Left ventricle myocardium inferior (tissue), 1 donor: Measurements from ENCODE around the gene FKBP11. TPM values are rescaled to one million over a fixed set of nuclear protein-coding genes. Genes with fewer than 3 reads are reported as not detected.

ENCODE experiments used
- DNase-seq: peaks from one replicate; pipeline ENCODE4 v3.0.0-alpha.2; 2020
- H3K27ac ChIP-seq: fragments of 200-600 bp; replicated peaks from 2 replicates; pipeline ENCODE4 v1.8.0; 2021
- H3K27me3 ChIP-seq: fragments of 200-600 bp; 2 replicates; pipeline ENCODE4 v1.8.0; 2021; ENCODE audit warnings: low read depth
- H3K36me3 ChIP-seq: fragments of 200-600 bp; 2 replicates; pipeline ENCODE4 v1.8.0; 2021
- H3K4me1 ChIP-seq: fragments of 200-600 bp; 2 replicates; pipeline ENCODE4 v1.8.0; 2021
- H3K4me3 ChIP-seq: fragments of 200-600 bp; 2 replicates; pipeline ENCODE4 v1.8.0; 2021; ENCODE audit warnings: mild to moderate bottlenecking, moderate library complexity
- H3K9me3 ChIP-seq: fragments of 200-600 bp; replicated peaks from 2 replicates; pipeline ENCODE4 v1.8.0; 2021
- CTCF ChIP-seq: fragments of 200-600 bp; IDR thresholded peaks from 2 replicates; pipeline ENCODE4 v1.8.0; 2021; ENCODE audit warnings: antibody characterized with exemption, mild to moderate bottlenecking, borderline replicate concordance
- intact Hi-C: fragments of 100-400 bp; cut with micrococcal nuclease; formaldehyde crosslinking; loops from one replicate; pipeline ENCODE4 v1.11.0; 2022
- total RNA-seq: library from RNA; stranded (reverse); fragmentation: NEBNext Ultra II Directional; extraction: Animal tissue kit (Norgen Biotek cat#: 25700); gene quantifications from one replicate; pipeline ENCODE4 v1.2.1, GENCODE V29; 2021
- donor health status: DM: no; HTN: yes; CAD: no; lungs with severe emphysema.

FKBP11 gene
- total RNA-seq, 1 donor from 2014 or later, result 4.3 TPM

GRCh38 chr12:48932878-48933277 is 7.6 kb upstream of the FKBP11 start:
- H3K36me3 ChIP-seq, result peaks cover 58% of the 10 kb centered on the region
- intact Hi-C loops, result no loop called here
- no peak overlapping the region for H3K27ac ChIP-seq

GRCh38 chr12:48930475-48930874 is 5.2 kb upstream of the FKBP11 start:
- Histone ChIP-seq H3K4me3 (no peak overlapping the region), H3K36me3 (peaks cover 42% of the 10 kb centered on the region), H3K27ac (no peak overlapping the region), H3K4me1 (peaks cover 4% of the 10 kb centered on the region), H3K9me3 (no peaks in the 10 kb centered on the region), H3K27me3 (no peaks in the 10 kb centered on the region)
- intact Hi-C loops, result no loop called here
- no peak for TF ChIP-seq CTCF
- DNase-seq, result no peak

More at GRCh38 chr12:48932878-48933277, 7.6 kb upstream of the FKBP11 start:
- no peaks in the 10 kb centered on the region for H3K27me3 ChIP-seq
- no peak overlapping the region for H3K4me3 ChIP-seq
- DNase-seq, result no peak
- no peaks in the 10 kb centered on the region for H3K9me3 ChIP-seq
- no peaks in the 10 kb centered on the region for H3K4me1 ChIP-seq
- TF ChIP-seq CTCF, result no peak

GRCh38 chr12:48929551-48929950 is 4.3 kb upstream of the FKBP11 start:
- intact Hi-C loops, result no loop called here
- peaks cover 36% of the 10 kb centered on the region for H3K36me3 ChIP-seq

GRCh38 chr12:48927261-48927660 is 2.0 kb upstream of the FKBP11 start:
- TF ChIP-seq CTCF, result no peak
- peaks cover 20% of the 10 kb centered on the region for H3K36me3 ChIP-seq
- H3K4me3 ChIP-seq, result no peak overlapping the region
- H3K27me3 ChIP-seq, result no peaks in the 10 kb centered on the region
- intact Hi-C loops, result no loop called here
- no peak for DNase-seq
- H3K4me1 ChIP-seq, result peaks cover 17% of the 10 kb centered on the region
- no peaks in the 10 kb centered on the region for H3K9me3 ChIP-seq
- H3K27ac ChIP-seq, result no peak overlapping the region

More at GRCh38 chr12:48929551-48929950, 4.3 kb upstream of the FKBP11 start:
- no peak for DNase-seq
- no peak for TF ChIP-seq CTCF
- H3K4me3 ChIP-seq, result no peak overlapping the region
- no peak overlapping the region for H3K27ac ChIP-seq
- no peaks in the 10 kb centered on the region for H3K9me3 ChIP-seq
- H3K27me3 ChIP-seq, result no peaks in the 10 kb centered on the region
- peaks cover 13% of the 10 kb centered on the region for H3K4me1 ChIP-seq

- DNase-seq, result peak; percentile 20
- peak; percentile 57 for TF ChIP-seq CTCF
- Histone ChIP-seq H3K9me3 (no peaks in the 10 kb centered on the region), H3K27ac (peak overlapping the region; percentile 36), H3K4me1 (peaks cover 17% of the 10 kb centered on the region), H3K36me3 (no peaks in the 10 kb centered on the region), H3K27me3 (no peaks in the 10 kb centered on the region), H3K4me3 (peak overlapping the region; percentile 86)
- intact Hi-C loops, result no loop called here
These were observed 532 bp downstream of the FKBP11 start for GRCh38 chr12:48924617-48925303.
